ENCODE data around the gene CNTN4.
"Not testable (repeated sequence)": the region's sequence is repeated elsewhere in the genome, so short reads cannot be mapped to it uniquely, and the experiment has no call there.

CNTN4 gene

GRCh38 chr3:2098398-2099027 lies at the start of gene CNTN4:
Gene CNTN4 (plus strand): TSS chr3:2098866.
- peak; percentile 89 for DNase-seq
- no peak for TF ChIP-seq CTCF (IDR thresholded peaks at IDR 0.05)
- Mint-ChIP-seq H3K36me3 (ENCODE audit: low read depth) (no peaks in the 10 kb centered on the region), H3K9me3 (peaks cover 3% of the 10 kb centered on the region), H3K27me3 (ENCODE audit: low read depth, poor library complexity) (peaks cover 86% of the 10 kb centered on the region), H3K4me3 (peak within 1 kb of the TSS; percentile 86), H3K4me1 (peaks cover 31% of the 10 kb centered on the region), H3K27ac (no peak within 1 kb of the TSS)

- Mint-ChIP-seq H3K36me3 (ENCODE audit: low read depth) (no peaks in the 10 kb centered on the region), H3K4me3 (no peak overlapping the region), H3K9me3 (no peaks in the 10 kb centered on the region), H3K27me3 (ENCODE audit: low read depth, poor library complexity) (no peaks in the 10 kb centered on the region), H3K27ac (no peak overlapping the region), H3K4me1 (no peaks in the 10 kb centered on the region)
- TF ChIP-seq CTCF (IDR thresholded peaks at IDR 0.05), result no peak
- no peak for DNase-seq
Observed at GRCh38 chr3:2061360-2061759, 37.3 kb upstream of the CNTN4 start.

GRCh38 chr3:2071531-2071930 lies 27.1 kb upstream of the CNTN4 start:
- Mint-ChIP-seq H3K4me1 (no peaks in the 10 kb centered on the region), H3K27ac (no peak overlapping the region), H3K36me3 (ENCODE audit: low read depth) (no peaks in the 10 kb centered on the region), H3K4me3 (no peak overlapping the region), H3K27me3 (ENCODE audit: low read depth, poor library complexity) (peaks cover 3% of the 10 kb centered on the region), H3K9me3 (no peaks in the 10 kb centered on the region)
- TF ChIP-seq CTCF (IDR thresholded peaks at IDR 0.05), result no peak
- no peak for DNase-seq

GRCh38 chr3:2078821-2079220 lies 19.8 kb upstream of the CNTN4 start:
- Mint-ChIP-seq H3K27me3 (ENCODE audit: low read depth, poor library complexity) (no peaks in the 10 kb centered on the region), H3K9me3 (peaks cover 11% of the 10 kb centered on the region)

GRCh38 chr3:2082871-2083480 lies 15.7 kb upstream of the CNTN4 start:
- H3K27me3 Mint-ChIP-seq (ENCODE audit: low read depth, poor library complexity), result peaks cover under 1% of the 10 kb centered on the region
- no peaks in the 10 kb centered on the region for H3K4me1 Mint-ChIP-seq
- DNase-seq, result no peak
- TF ChIP-seq CTCF (IDR thresholded peaks at IDR 0.05), result no peak
- H3K36me3 Mint-ChIP-seq (ENCODE audit: low read depth), result no peaks in the 10 kb centered on the region
- peaks cover 24% of the 10 kb centered on the region for H3K9me3 Mint-ChIP-seq
- H3K4me3 Mint-ChIP-seq, result no peak overlapping the region
- H3K27ac Mint-ChIP-seq, result no peak overlapping the region

More at GRCh38 chr3:2078821-2079220, 19.8 kb upstream of the CNTN4 start:
- no peaks in the 10 kb centered on the region for H3K4me1 Mint-ChIP-seq
- H3K27ac Mint-ChIP-seq, result no peak overlapping the region
- H3K36me3 Mint-ChIP-seq (ENCODE audit: low read depth), result no peaks in the 10 kb centered on the region
- H3K4me3 Mint-ChIP-seq, result no peak overlapping the region
- no peak for TF ChIP-seq CTCF (IDR thresholded peaks at IDR 0.05)
- no peak for DNase-seq

GRCh38 chr3:2083558-2083957 lies 15.1 kb upstream of the CNTN4 start:
- H3K4me1 Mint-ChIP-seq; H3K36me3 Mint-ChIP-seq (ENCODE audit: low read depth); H3K4me3 Mint-ChIP-seq; DNase-seq; H3K27me3 Mint-ChIP-seq (ENCODE audit: low read depth, poor library complexity); H3K27ac Mint-ChIP-seq: not testable (repeated sequence)
- H3K9me3 Mint-ChIP-seq, result peaks cover 24% of the 10 kb centered on the region

Data from nephron progenitor cell (in vitro differentiated cells).